Progenitor cell of endocrine pancreas (in vitro differentiated cells): ENCODE results near the gene OR2H1. TPM values are rescaled to one million over a fixed set of nuclear protein-coding genes. Genes with fewer than 3 reads are reported as not detected.

ENCODE experiments used
- DNase-seq: peaks from one replicate; pipeline ENCODE4 v3.0.0; 2021; ENCODE audit warnings: low spot score; ENCODE audit not compliant: unreplicated experiment
- H3K27ac Mint-ChIP-seq: 2 replicates; pipeline ENCODE4 v1.8.0; 2021; ENCODE audit warnings: mild to moderate bottlenecking, moderate library complexity, mixed read lengths
- H3K27me3 Mint-ChIP-seq: 2 replicates; pipeline ENCODE4 v1.8.0; 2021; ENCODE audit warnings: mixed read lengths
- H3K36me3 Mint-ChIP-seq: 2 replicates; pipeline ENCODE4 v1.8.0; 2022; ENCODE audit warnings: mixed read lengths; ENCODE audit not compliant: insufficient read depth
- H3K4me1 Mint-ChIP-seq: 2 replicates; pipeline ENCODE4 v1.8.0; 2021; ENCODE audit warnings: low read depth, mixed read lengths
- H3K4me3 Mint-ChIP-seq: 2 replicates; pipeline ENCODE4 v1.8.0; 2021; ENCODE audit warnings: low read depth, mild to moderate bottlenecking, moderate library complexity, mixed read lengths
- H3K9me3 Mint-ChIP-seq: 2 replicates; pipeline ENCODE4 v1.8.0; 2021; ENCODE audit warnings: low read depth, mixed read lengths
- total RNA-seq: library from RNA; stranded (reverse); gene quantifications from 2 replicates; pipeline ENCODE4 v1.2.1, GENCODE V29; 2021
- TF ChIP-seq, protein P1 (sequence below): fragments of 200-600 bp; sonication (generic); IDR thresholded peaks from one replicate; pipeline ENCODE4 v1.5.0; 2021; ENCODE audit warnings: antibody characterized with exemption, mild to moderate bottlenecking; ENCODE audit not compliant: unreplicated experiment

The OR2H1 gene
- total RNA-seq, 1 donor from 2014 or later: not detected

DNA sequence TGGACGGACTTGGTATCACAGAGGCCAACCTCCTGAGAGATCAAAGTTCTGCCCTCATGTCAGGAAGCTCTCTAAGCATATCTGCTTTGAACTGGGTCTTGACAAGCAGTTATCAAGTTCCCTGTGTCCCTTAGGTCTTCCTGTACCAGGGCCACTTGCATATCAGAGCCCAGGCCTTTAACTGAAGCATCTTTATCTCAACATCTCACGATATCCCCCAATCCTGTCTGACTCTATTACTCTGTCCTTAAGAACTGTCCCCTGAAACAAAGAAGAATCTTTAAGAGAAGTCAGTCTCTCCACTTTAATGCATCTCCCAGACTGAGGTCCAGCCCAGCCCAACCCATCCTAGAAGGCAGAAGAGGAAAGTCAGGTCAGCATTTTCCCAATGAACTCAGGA is 22.6 kb downstream of the OR2H1 start:
- TF ChIP-seq, protein P1, sequence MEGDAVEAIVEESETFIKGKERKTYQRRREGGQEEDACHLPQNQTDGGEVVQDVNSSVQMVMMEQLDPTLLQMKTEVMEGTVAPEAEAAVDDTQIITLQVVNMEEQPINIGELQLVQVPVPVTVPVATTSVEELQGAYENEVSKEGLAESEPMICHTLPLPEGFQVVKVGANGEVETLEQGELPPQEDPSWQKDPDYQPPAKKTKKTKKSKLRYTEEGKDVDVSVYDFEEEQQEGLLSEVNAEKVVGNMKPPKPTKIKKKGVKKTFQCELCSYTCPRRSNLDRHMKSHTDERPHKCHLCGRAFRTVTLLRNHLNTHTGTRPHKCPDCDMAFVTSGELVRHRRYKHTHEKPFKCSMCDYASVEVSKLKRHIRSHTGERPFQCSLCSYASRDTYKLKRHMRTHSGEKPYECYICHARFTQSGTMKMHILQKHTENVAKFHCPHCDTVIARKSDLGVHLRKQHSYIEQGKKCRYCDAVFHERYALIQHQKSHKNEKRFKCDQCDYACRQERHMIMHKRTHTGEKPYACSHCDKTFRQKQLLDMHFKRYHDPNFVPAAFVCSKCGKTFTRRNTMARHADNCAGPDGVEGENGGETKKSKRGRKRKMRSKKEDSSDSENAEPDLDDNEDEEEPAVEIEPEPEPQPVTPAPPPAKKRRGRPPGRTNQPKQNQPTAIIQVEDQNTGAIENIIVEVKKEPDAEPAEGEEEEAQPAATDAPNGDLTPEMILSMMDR: no peak
- Mint-ChIP-seq H3K4me1 (no peaks in the 10 kb centered on the region), H3K36me3 (no peaks in the 10 kb centered on the region), H3K27ac (no peak overlapping the region), H3K4me3 (no peak overlapping the region), H3K27me3 (peaks cover 2% of the 10 kb centered on the region), H3K9me3 (peaks cover 9% of the 10 kb centered on the region)
- DNase-seq: no peak

GRCh38 chr6:29483186-29483585 is 26.2 kb downstream of the OR2H1 start:
- Mint-ChIP-seq H3K27ac (no peak overlapping the region), H3K4me1 (no peaks in the 10 kb centered on the region), H3K36me3 (no peaks in the 10 kb centered on the region), H3K27me3 (peaks cover 2% of the 10 kb centered on the region), H3K9me3 (peaks cover 9% of the 10 kb centered on the region), H3K4me3 (no peak overlapping the region)
- DNase-seq: no peak
- TF ChIP-seq, protein P1: no peak

- peaks cover 9% of the 10 kb centered on the region for H3K9me3 Mint-ChIP-seq
- H3K36me3 Mint-ChIP-seq: no peaks in the 10 kb centered on the region
- H3K4me1 Mint-ChIP-seq: no peaks in the 10 kb centered on the region
- H3K27ac Mint-ChIP-seq: no peak overlapping the region
- TF ChIP-seq, protein P1: no peak
- no peak for DNase-seq
- peaks cover 2% of the 10 kb centered on the region for H3K27me3 Mint-ChIP-seq
- no peak overlapping the region for H3K4me3 Mint-ChIP-seq
Measured at GRCh38 chr6:29483735-29484134, 26.8 kb downstream of the OR2H1 start.

DNA sequence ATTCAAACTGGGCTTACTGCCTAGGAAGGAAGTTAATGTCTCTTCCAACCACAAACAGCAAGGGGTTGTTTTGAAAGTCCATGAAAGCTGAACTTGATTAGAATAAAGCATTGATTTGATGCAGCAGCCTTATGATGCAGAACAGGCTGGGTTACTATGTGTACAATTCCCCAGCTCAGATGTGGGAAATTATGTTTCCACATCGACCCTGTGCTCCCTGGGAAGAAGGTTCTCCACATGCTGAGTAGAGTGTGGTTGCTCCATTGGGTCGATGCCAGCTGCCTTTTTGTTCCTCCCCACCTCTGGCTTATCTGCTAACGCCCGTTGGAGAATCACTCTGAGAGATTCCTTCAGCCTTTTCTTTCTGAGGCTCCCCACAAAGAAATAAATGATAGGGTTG is 29.6 kb downstream of the OR2H1 start:
- Mint-ChIP-seq H3K27ac (no peak overlapping the region), H3K27me3 (no peaks in the 10 kb centered on the region), H3K36me3 (no peaks in the 10 kb centered on the region), H3K4me3 (no peak overlapping the region), H3K9me3 (peaks cover 8% of the 10 kb centered on the region), H3K4me1 (no peaks in the 10 kb centered on the region)
- TF ChIP-seq, protein P1: no peak
- no peak for DNase-seq

DNA sequence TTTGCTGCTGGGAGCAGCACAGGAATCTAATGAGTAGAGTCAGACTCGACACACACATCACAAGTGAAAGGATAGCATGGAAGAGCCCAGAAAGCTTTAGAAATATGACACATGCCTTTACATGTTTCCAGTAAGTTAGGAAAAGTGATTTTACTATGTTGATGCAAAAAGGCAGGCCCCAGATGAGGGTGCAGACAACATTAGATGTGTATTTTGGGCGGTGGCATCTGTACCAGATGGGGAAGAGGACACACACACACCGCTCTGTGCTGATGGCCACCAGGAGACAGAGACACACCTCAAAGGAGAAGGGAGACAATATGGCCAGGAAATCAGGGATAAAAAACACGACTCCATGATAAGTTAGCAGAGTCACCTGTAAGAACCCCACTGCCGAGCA is 30.2 kb downstream of the OR2H1 start:
- Mint-ChIP-seq H3K27ac (no peak overlapping the region), H3K9me3 (peaks cover 5% of the 10 kb centered on the region), H3K4me1 (no peaks in the 10 kb centered on the region), H3K27me3 (no peaks in the 10 kb centered on the region), H3K4me3 (no peak overlapping the region), H3K36me3 (no peaks in the 10 kb centered on the region)
- TF ChIP-seq, protein P1: no peak
- no peak for DNase-seq
